ENCODE data around the gene MBNL1. TPM values are rescaled to one million over a fixed set of nuclear protein-coding genes. Genes with fewer than 3 reads are reported as not detected.

Gene MBNL1
- total RNA-seq, 1 donor from 2014 or later, result 69.4 TPM

DNA sequence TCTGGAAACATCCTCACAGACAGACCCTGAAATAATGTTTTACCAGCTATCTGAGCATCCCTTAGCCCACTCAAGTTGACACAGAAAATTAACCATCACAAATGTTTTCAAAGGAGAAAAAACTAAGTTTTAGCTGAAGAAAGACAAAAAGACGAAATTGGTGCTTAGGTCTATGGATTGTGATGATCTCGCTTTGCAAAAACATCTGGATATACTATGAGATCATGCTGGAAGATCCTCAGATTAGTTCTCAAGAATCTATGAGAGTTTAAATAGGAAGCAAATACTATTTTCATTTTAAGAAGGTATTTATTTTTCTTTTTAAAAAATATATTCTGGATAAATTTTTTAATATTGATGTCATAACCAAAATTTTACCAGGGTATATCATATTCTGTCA is 42.6 kb upstream of the MBNL1 start:
- H3K27ac Mint-ChIP-seq, result no peak overlapping the region
- H3K27me3 Mint-ChIP-seq, result no peaks in the 10 kb centered on the region
- H3K36me3 Mint-ChIP-seq, result no peaks in the 10 kb centered on the region
- no peaks in the 10 kb centered on the region for H3K4me1 Mint-ChIP-seq (ENCODE audit: unreplicated experiment)
- no peak for DNase-seq (ENCODE audit: extremely low spot score, unreplicated experiment)
- TF ChIP-seq, protein P1, sequence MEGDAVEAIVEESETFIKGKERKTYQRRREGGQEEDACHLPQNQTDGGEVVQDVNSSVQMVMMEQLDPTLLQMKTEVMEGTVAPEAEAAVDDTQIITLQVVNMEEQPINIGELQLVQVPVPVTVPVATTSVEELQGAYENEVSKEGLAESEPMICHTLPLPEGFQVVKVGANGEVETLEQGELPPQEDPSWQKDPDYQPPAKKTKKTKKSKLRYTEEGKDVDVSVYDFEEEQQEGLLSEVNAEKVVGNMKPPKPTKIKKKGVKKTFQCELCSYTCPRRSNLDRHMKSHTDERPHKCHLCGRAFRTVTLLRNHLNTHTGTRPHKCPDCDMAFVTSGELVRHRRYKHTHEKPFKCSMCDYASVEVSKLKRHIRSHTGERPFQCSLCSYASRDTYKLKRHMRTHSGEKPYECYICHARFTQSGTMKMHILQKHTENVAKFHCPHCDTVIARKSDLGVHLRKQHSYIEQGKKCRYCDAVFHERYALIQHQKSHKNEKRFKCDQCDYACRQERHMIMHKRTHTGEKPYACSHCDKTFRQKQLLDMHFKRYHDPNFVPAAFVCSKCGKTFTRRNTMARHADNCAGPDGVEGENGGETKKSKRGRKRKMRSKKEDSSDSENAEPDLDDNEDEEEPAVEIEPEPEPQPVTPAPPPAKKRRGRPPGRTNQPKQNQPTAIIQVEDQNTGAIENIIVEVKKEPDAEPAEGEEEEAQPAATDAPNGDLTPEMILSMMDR (conservative IDR thresholded peaks at IDR 0.05), result no peak
- H3K9me3 Mint-ChIP-seq, result no peaks in the 10 kb centered on the region
- H3K4me3 Mint-ChIP-seq, result no peak overlapping the region

DNA sequence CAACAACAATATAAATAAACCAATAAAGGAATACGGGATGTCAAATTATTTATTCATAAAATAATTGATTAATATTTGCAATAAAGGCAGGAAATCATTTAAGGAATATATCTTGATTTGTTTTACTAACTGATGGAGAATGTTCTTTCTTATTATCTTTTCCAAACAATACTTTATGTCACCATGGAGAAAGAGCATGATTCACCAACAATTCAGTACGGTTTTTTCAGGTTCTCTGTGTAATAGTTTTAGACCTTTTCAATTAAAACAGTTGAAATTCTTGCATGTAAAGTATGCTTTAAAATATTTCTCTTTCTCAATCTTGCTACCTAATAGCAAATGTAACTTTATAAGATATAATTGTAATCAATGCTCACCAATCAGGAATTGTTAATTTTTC is 41.7 kb upstream of the MBNL1 start:
- TF ChIP-seq, protein P1 (conservative IDR thresholded peaks at IDR 0.05), result no peak
- Mint-ChIP-seq H3K9me3 (no peaks in the 10 kb centered on the region), H3K4me3 (no peak overlapping the region), H3K27me3 (no peaks in the 10 kb centered on the region), H3K4me1 (ENCODE audit: unreplicated experiment) (no peaks in the 10 kb centered on the region), H3K36me3 (no peaks in the 10 kb centered on the region), H3K27ac (no peak overlapping the region)
- DNase-seq (ENCODE audit: extremely low spot score, unreplicated experiment), result no peak

DNA sequence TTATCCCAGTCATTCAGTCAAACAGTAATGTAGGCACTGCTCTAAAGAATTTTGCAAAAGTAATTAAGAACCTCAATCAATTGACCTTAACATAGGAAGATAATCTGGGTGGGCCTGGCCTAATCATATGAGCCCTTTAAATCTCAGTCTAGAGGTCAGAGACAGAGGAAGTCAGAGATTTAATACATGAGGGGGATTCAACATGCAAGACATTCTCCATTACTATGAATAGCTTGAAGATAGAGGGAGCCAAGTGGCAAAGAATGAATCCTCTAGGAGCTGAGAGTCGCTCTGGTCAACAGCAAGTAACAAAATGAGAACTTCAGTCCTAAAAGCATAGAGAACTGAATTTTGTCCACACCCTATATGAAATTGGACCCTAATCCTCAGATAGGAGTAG is 39.0 kb upstream of the MBNL1 start:
- Mint-ChIP-seq H3K27ac (no peak overlapping the region), H3K4me1 (ENCODE audit: unreplicated experiment) (no peaks in the 10 kb centered on the region), H3K4me3 (no peak overlapping the region), H3K27me3 (no peaks in the 10 kb centered on the region), H3K9me3 (no peaks in the 10 kb centered on the region), H3K36me3 (no peaks in the 10 kb centered on the region)
- TF ChIP-seq, protein P1 (conservative IDR thresholded peaks at IDR 0.05), result no peak
- DNase-seq (ENCODE audit: extremely low spot score, unreplicated experiment), result no peak

GRCh38 chr3:152230370-152230769 is 38.4 kb upstream of the MBNL1 start:
- H3K27me3 Mint-ChIP-seq, result no peaks in the 10 kb centered on the region
- no peaks in the 10 kb centered on the region for H3K9me3 Mint-ChIP-seq
- no peaks in the 10 kb centered on the region for H3K36me3 Mint-ChIP-seq
- DNase-seq (ENCODE audit: extremely low spot score, unreplicated experiment), result no peak
- TF ChIP-seq, protein P1 (conservative IDR thresholded peaks at IDR 0.05), result no peak
- H3K4me3 Mint-ChIP-seq, result no peak overlapping the region
- no peak overlapping the region for H3K27ac Mint-ChIP-seq
- H3K4me1 Mint-ChIP-seq (ENCODE audit: unreplicated experiment), result no peaks in the 10 kb centered on the region

DNA sequence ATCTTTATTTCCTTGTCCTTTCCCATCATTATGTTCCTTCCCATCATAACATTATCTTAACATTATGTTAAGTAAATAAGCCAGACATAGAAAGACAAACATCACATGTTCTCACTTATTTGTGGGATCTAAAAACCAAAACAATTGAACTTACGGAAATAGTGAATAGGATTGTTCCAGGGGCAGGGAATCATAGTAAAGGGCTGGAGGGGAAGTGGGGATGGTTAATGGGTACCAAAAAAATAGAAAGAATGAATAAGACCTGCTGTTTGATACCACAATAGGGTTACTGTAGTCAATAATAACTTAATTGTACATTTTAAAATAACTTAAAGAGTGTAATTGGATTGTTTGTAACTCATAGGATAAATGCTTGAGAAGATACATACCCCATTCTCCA is 36.7 kb upstream of the MBNL1 start:
- Mint-ChIP-seq H3K4me3 (no peak overlapping the region), H3K36me3 (no peaks in the 10 kb centered on the region), H3K27me3 (no peaks in the 10 kb centered on the region), H3K27ac (no peak overlapping the region), H3K9me3 (no peaks in the 10 kb centered on the region), H3K4me1 (ENCODE audit: unreplicated experiment) (peaks cover 8% of the 10 kb centered on the region)
- TF ChIP-seq, protein P1 (conservative IDR thresholded peaks at IDR 0.05), result no peak
- no peak for DNase-seq (ENCODE audit: extremely low spot score, unreplicated experiment)

DNA sequence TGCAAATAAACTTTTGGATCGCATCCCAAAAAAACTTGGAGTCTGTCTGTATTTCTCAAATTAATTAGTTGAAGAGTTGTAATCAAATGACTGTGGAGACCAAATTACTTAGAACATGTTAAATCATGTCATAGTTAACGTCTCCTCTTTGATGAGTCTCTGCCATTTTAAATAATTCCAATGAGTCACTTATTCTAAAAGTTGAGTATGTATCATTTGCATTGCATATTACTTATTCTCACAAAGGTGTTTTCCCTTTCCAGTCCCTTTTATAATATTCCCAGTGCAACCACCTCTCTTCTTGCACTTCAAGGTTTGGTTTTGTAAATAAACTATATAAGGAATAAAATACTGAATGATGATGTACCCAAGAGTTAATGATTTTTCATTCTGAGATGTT is 36.0 kb upstream of the MBNL1 start:
- Mint-ChIP-seq H3K27me3 (no peaks in the 10 kb centered on the region), H3K9me3 (no peaks in the 10 kb centered on the region), H3K4me1 (ENCODE audit: unreplicated experiment) (peaks cover 8% of the 10 kb centered on the region), H3K36me3 (no peaks in the 10 kb centered on the region), H3K4me3 (no peak overlapping the region), H3K27ac (no peak overlapping the region)
- DNase-seq (ENCODE audit: extremely low spot score, unreplicated experiment), result no peak
- TF ChIP-seq, protein P1 (conservative IDR thresholded peaks at IDR 0.05), result no peak

All from type B pancreatic cell (in vitro differentiated cells).